Dendritic cell treated with granulocyte-macrophage colony-stimulating factor and Interleukin-4, amounts not matched to agents 40 ng/mL and 50 ng/mL, for 4 days (primary cell): ENCODE data around the gene ZBTB4.

Source experiments
- H3K27ac Mint-ChIP-seq: one replicate; pipeline ENCODE4 v1.8.0; 2022; ENCODE audit warnings: mild to moderate bottlenecking, mixed read lengths
- H3K27me3 Mint-ChIP-seq: one replicate; pipeline ENCODE4 v1.8.0; 2022; ENCODE audit warnings: mild to moderate bottlenecking, mixed read lengths
- H3K36me3 Mint-ChIP-seq: one replicate; pipeline ENCODE4 v1.8.0; 2022; ENCODE audit warnings: low read depth, mixed read lengths
- H3K4me1 Mint-ChIP-seq: one replicate; pipeline ENCODE4 v1.8.0; 2022; ENCODE audit warnings: low read depth, mixed read lengths
- H3K4me3 Mint-ChIP-seq: one replicate; pipeline ENCODE4 v1.8.0; 2022; ENCODE audit warnings: mild to moderate bottlenecking, moderate library complexity, mixed read lengths
- H3K9me3 Mint-ChIP-seq: one replicate; pipeline ENCODE4 v1.8.0; 2022; ENCODE audit warnings: mixed read lengths
- intact Hi-C: fragments of 100-400 bp; cut with micrococcal nuclease; formaldehyde crosslinking; loops from one replicate; pipeline ENCODE4 v1.15.0; 2022

ZBTB4 gene

GRCh38 chr17:7425756-7426155 is 53.7 kb downstream of the ZBTB4 start:
- Mint-ChIP-seq H3K27ac (no peak overlapping the region), H3K9me3 (no peaks in the 10 kb centered on the region), H3K27me3 (peaks cover 6% of the 10 kb centered on the region), H3K4me3 (no peak overlapping the region), H3K36me3 (no peaks in the 10 kb centered on the region), H3K4me1 (no peaks in the 10 kb centered on the region)
- intact Hi-C loops = no loop called here

DNA sequence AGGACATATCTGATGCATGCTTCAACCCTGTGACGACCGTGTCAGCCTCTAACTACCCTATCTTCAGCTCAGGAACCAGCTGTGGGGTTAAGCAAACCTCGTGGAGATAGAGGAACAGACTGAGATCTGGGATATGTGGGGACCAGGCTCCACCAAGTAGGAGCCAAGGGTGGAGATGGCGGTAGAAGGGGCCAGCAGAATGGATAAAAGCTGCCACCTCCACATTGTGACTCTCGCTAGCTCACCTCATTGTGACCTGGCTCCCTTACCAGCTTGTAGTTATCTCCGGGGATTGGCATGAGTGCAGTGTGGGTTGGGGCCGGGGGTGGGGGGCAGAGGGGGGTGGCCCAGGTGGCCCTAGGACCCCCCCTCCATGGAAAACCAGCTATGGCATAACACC is 54.1 kb downstream of the ZBTB4 start, which contains the start of gene SPEM2:
Gene SPEM2 (plus strand): TSS at position 301 of the 400 bp plus-strand sequence. CDS start 73 bp downstream, at position 374.
- no peaks in the 10 kb centered on the region for H3K9me3 Mint-ChIP-seq
- no peak within 1 kb of the TSS for H3K4me3 Mint-ChIP-seq
- no peaks in the 10 kb centered on the region for H3K4me1 Mint-ChIP-seq
- no peak within 1 kb of the TSS for H3K27ac Mint-ChIP-seq
- intact Hi-C loops = no loop called here
- H3K36me3 Mint-ChIP-seq = no peaks in the 10 kb centered on the region
- H3K27me3 Mint-ChIP-seq = peaks cover 6% of the 10 kb centered on the region

- H3K9me3 Mint-ChIP-seq = no peaks in the 10 kb centered on the region
- H3K27me3 Mint-ChIP-seq = peaks cover 8% of the 10 kb centered on the region
- intact Hi-C loops = no loop called here
- H3K36me3 Mint-ChIP-seq = no peaks in the 10 kb centered on the region
- H3K27ac Mint-ChIP-seq = no peak overlapping the region
- no peak overlapping the region for H3K4me3 Mint-ChIP-seq
- no peaks in the 10 kb centered on the region for H3K4me1 Mint-ChIP-seq
These were observed 55.8 kb downstream of the ZBTB4 start for GRCh38 chr17:7423679-7424078.

GRCh38 chr17:7421186-7421585 is 58.2 kb downstream of the ZBTB4 start:
- no peaks in the 10 kb centered on the region for H3K9me3 Mint-ChIP-seq
- H3K27ac Mint-ChIP-seq = no peak overlapping the region
- intact Hi-C loops = no loop called here
- H3K36me3 Mint-ChIP-seq = no peaks in the 10 kb centered on the region
- no peaks in the 10 kb centered on the region for H3K4me1 Mint-ChIP-seq
- H3K27me3 Mint-ChIP-seq = peaks cover 13% of the 10 kb centered on the region
- H3K4me3 Mint-ChIP-seq = no peak overlapping the region

- Mint-ChIP-seq H3K4me1 (no peaks in the 10 kb centered on the region), H3K36me3 (no peaks in the 10 kb centered on the region), H3K27ac (no peak within 1 kb of the TSS), H3K27me3 (peaks cover 11% of the 10 kb centered on the region), H3K9me3 (no peaks in the 10 kb centered on the region), H3K4me3 (no peak within 1 kb of the TSS)
- intact Hi-C loops = no loop called here
These were observed 59.4 kb downstream of the ZBTB4 start, which contains the start of gene SPEM1 for GRCh38 chr17:7419819-7420610. Gene SPEM1, plus strand, starts transcription at chr17:7420324. Its CDS starts 61 bp downstream, at chr17:7420385.

DNA sequence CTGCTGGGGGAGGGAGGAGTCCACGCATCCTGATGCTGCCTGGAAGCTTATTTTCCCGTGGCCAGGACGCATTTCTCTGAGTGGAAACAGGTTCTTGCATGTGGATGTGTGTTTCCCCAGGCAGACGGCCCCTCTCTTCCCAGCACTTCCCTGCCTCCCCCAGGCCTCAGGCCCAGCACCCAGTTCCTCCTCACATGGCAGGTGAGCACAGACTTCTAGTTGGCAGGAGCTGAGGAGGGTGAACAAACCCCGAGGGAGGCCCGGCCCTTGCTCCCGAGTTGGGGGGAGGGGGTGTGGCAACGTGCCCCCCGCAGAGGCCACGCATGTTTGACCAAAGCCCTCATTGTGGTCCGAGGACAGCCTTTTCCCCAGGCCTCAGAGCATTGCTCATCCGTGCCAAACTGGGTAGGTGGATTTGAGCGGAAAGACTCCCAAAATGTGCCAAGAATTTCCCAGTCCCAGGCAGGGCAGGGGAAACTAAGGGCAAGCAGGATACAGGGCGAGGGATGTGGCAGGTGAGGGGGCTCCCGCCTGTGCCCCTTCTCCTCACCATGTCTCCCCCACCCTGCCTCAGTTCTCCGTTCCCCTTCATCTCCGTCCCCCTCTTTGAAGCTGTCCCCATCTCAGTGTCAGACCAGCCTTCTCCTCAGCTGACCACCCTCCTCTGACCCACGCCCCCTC is 60.8 kb downstream of the ZBTB4 start:
- Mint-ChIP-seq H3K4me1 (no peaks in the 10 kb centered on the region), H3K9me3 (no peaks in the 10 kb centered on the region), H3K27me3 (peaks cover 8% of the 10 kb centered on the region), H3K27ac (no peak overlapping the region), H3K36me3 (no peaks in the 10 kb centered on the region), H3K4me3 (no peak overlapping the region)
- intact Hi-C loops = no loop called here

DNA sequence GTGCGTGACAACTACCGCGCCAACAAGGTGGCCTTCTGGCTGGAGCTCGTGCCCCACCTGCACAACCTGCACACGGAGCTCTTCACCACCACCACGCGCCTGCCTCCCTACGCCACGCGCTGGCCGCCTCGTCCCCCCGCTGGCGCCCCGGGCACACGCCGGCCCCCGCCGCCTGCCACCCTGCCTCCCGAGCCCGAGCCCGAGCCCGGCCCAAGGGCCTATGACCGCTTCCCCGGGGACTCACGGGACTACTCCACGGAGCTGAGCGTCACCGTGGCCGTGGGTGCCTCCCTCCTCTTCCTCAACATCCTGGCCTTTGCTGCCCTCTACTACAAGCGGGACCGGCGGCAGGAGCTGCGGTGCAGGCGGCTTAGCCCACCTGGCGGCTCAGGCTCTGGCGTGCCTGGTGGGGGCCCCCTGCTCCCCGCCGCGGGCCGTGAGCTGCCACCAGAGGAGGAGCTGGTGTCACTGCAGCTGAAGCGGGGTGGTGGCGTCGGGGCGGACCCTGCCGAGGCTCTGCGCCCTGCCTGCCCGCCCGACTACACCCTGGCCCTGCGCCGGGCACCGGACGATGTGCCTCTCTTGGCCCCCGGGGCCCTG is 62.3 kb downstream of the ZBTB4 start:
- Mint-ChIP-seq H3K4me3 (no peak overlapping the region), H3K27ac (no peak overlapping the region), H3K27me3 (peaks cover 8% of the 10 kb centered on the region), H3K36me3 (no peaks in the 10 kb centered on the region), H3K4me1 (no peaks in the 10 kb centered on the region), H3K9me3 (no peaks in the 10 kb centered on the region)
- intact Hi-C loops = no loop called here

DNA sequence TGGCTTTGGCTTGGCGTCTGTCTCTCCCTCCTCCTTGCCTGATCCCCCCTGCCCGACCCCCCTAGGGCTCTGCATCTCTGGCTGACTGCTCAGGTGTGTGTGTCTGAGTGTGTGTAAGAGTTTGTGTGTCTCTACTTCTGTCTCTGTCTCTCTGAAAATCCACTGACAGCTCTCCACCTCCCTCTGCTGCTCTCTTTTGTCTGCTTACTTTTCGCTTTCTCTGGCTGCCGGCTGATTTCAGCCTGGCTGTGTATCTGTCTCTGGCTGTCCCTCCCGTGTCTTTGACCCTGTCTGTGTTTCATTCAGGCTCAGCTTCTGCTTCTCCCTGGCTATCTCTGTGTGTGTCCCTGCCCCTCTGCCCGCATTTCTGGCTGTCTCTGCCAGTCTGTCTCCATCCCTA is 63.1 kb downstream of the ZBTB4 start:
- Mint-ChIP-seq H3K4me1 (no peaks in the 10 kb centered on the region), H3K27me3 (peaks cover 9% of the 10 kb centered on the region), H3K27ac (no peak overlapping the region), H3K9me3 (no peaks in the 10 kb centered on the region), H3K36me3 (no peaks in the 10 kb centered on the region), H3K4me3 (no peak overlapping the region)
- intact Hi-C loops = no loop called here

GRCh38 chr17:7415784-7416183 is 63.6 kb downstream of the ZBTB4 start:
- H3K27ac Mint-ChIP-seq = no peak overlapping the region
- intact Hi-C loops = no loop called here
- no peaks in the 10 kb centered on the region for H3K9me3 Mint-ChIP-seq
- peaks cover 13% of the 10 kb centered on the region for H3K27me3 Mint-ChIP-seq
- H3K4me3 Mint-ChIP-seq = no peak overlapping the region
- H3K4me1 Mint-ChIP-seq = no peaks in the 10 kb centered on the region
- H3K36me3 Mint-ChIP-seq = no peaks in the 10 kb centered on the region

GRCh38 chr17:7414837-7415236 is 64.6 kb downstream of the ZBTB4 start:
- Mint-ChIP-seq H3K27me3 (peaks cover 21% of the 10 kb centered on the region), H3K36me3 (no peaks in the 10 kb centered on the region), H3K27ac (no peak overlapping the region), H3K4me3 (no peak overlapping the region), H3K4me1 (no peaks in the 10 kb centered on the region), H3K9me3 (no peaks in the 10 kb centered on the region)
- intact Hi-C loops = no loop called here

DNA sequence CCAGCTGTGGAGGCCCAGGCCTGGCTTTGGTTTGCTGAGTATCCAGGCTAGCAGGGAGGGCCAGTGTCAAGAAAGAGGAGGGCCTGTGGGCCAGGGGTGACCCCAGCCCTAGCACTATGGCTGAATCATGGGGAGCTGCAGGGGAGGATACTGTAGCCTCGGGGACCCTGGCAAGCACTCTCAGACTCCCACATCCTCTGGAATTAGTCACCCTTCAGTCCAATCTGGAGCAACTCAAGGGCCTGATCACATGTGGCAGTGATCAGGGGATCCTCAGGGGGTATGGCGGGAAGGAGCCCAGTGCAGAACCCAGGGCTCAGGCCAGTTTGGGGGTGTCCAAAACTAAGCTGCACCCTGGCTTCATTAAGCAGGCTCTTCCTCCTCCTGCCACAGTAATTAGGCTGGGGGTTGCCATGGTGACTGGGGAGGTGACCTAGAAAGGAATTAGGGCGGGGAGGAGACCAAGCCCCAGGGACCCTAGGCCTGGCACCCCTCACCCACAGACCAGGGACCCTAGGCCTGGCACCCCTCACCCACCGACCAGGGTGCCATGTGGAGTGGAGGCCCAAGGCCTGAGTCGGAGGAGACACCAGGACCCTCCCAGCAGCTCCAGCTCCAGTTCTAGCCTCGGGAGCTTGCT is 66.0 kb downstream of the ZBTB4 start:
- H3K27me3 Mint-ChIP-seq = peaks cover 29% of the 10 kb centered on the region
- H3K4me3 Mint-ChIP-seq = no peak overlapping the region
- no peaks in the 10 kb centered on the region for H3K4me1 Mint-ChIP-seq
- no peaks in the 10 kb centered on the region for H3K9me3 Mint-ChIP-seq
- no peaks in the 10 kb centered on the region for H3K36me3 Mint-ChIP-seq
- intact Hi-C loops = no loop called here
- H3K27ac Mint-ChIP-seq = no peak overlapping the region

DNA sequence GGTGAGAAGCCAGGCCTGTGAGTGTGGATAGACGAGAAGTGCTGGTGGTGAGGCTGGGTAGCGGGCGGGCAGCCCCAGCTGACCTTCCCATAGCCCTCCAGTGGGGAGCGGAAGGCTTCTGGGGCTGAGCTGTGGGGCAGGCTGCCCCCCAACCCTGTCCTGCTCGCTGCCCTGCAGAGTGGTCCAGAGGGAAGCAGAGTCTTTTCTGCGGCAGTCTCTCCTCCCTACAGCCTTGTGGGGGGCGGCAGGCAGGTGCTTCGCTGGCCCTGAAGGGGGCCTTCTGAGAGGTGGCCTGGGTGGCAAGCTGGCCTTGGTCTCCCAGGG is 68.0 kb downstream of the ZBTB4 start:
- Mint-ChIP-seq H3K36me3 (no peaks in the 10 kb centered on the region), H3K9me3 (no peaks in the 10 kb centered on the region), H3K4me3 (no peak overlapping the region), H3K27ac (no peak overlapping the region), H3K4me1 (no peaks in the 10 kb centered on the region), H3K27me3 (peaks cover 36% of the 10 kb centered on the region)
- intact Hi-C loops = no loop called here

- Mint-ChIP-seq H3K27me3 (peaks cover 41% of the 10 kb centered on the region), H3K4me3 (no peak overlapping the region), H3K27ac (no peak overlapping the region), H3K9me3 (no peaks in the 10 kb centered on the region), H3K36me3 (no peaks in the 10 kb centered on the region), H3K4me1 (no peaks in the 10 kb centered on the region)
- intact Hi-C loops = no loop called here
These were observed 68.6 kb downstream of the ZBTB4 start for GRCh38 chr17:7410634-7411426.
